Vagina (tissue), 2 donors: Measurements from ENCODE around the gene ATF7. TPM values are rescaled to one million over a fixed set of nuclear protein-coding genes. Genes with fewer than 3 reads are reported as not detected.

Experiments
- DNase-seq, 2 donors: peaks; one replicate each; pipeline ENCODE4 v3.0.0-alpha.2; 2017; ENCODE audit errors: extremely low spot score in 2 of 2
- H3K27ac ChIP-seq: fragments of 200-600 bp; sonication (generic); one replicate; pipeline ENCODE4 v1.5.1; 2019
- H3K27me3 ChIP-seq: fragments of 200-600 bp; sonication (generic); one replicate; pipeline ENCODE4 v1.5.1; 2019
- H3K36me3 ChIP-seq, 2 donors: fragments of 200-600 bp; sonication (generic); one replicate each; pipeline ENCODE4 v1.5.1; 2017 to 2019
- H3K4me1 ChIP-seq: fragments of 200-600 bp; sonication (generic); one replicate; pipeline ENCODE4 v1.5.1; 2019
- H3K4me3 ChIP-seq, 2 donors: fragments of 200-600 bp; sonication (generic); 1 replicate in 1 of 2; 2 replicates in 1 of 2; pipeline ENCODE4 v1.5.1; 2016 to 2019
- H3K9me3 ChIP-seq: fragments of 200-600 bp; sonication (generic); one replicate; pipeline ENCODE4 v1.5.1; 2019
- CTCF ChIP-seq, 3 experiments: fragments of 450-650 bp in 2 of 3; fragments of 200-600 bp in 1 of 3; sonication (generic) in 1 of 3; IDR thresholded peaks; one replicate each; pipeline ENCODE4 v1.5.1; 2017 to 2019; ENCODE audit warnings: antibody characterized with exemption in 3 of 3, mild to moderate bottlenecking in 2 of 3, moderate library complexity in 2 of 3
- POLR2A ChIP-seq, 2 donors: fragments of 450-650 bp; IDR thresholded peaks; one replicate each; pipeline ENCODE4 v1.6.1; 2017; ENCODE audit warnings: antibody characterized with exemption in 2 of 2, mild to moderate bottlenecking in 2 of 2, moderate library complexity in 2 of 2
- POLR2AphosphoS5 ChIP-seq, 2 donors: sonication (generic); formaldehyde crosslinking; IDR thresholded peaks; one replicate each; pipeline ENCODE4 v1.9.0; 2017; ENCODE audit warnings: antibody characterized with exemption in 2 of 2, mild to moderate bottlenecking in 2 of 2, low read depth in 1 of 2; ENCODE audit not compliant: insufficient read depth in 1 of 2
- intact Hi-C: fragments of 100-400 bp; cut with DNase I; formaldehyde crosslinking; loops from one replicate; pipeline ENCODE4 v1.15.1; 2023
- total RNA-seq: library from RNA; depleted of rRNA; stranded (reverse); fragments of >200 nt; gene quantifications from one replicate; pipeline ENCODE4 v1.2.3, GENCODE V29; 2016

ATF7 gene
- total RNA-seq: 34.9 TPM

GRCh38 chr12:53625946-53626701 is at the start of gene ATF7:
TSS of gene ATF7 (minus strand) at chr12:53626382. CDS start at chr12:53601000, 25,382 bp downstream.
- no peaks in the 10 kb centered on the region for H3K27me3 ChIP-seq
- peak within 1 kb of the TSS; percentile 94 for H3K27ac ChIP-seq
- intact Hi-C loops: loop anchor here (5.0 kb wide), 1 partner anchor 51 kb away; the partner anchor contains the start of gene ATP5MC2
- H3K4me1 ChIP-seq: peaks cover 49% of the 10 kb centered on the region
- peak; percentile 98 to 99 for DNase-seq
- H3K9me3 ChIP-seq: no peaks in the 10 kb centered on the region
- peak within 1 kb of the TSS; percentile 74 to 78 for H3K4me3 ChIP-seq
- TF ChIP-seq CTCF (IDR thresholded peaks at IDR 0.05) (no peak), POLR2AphosphoS5 (IDR thresholded peaks at IDR 0.05; ENCODE audit: insufficient read depth in 1 of 2, low read depth in 1 of 2) (peak; percentile 88 to 98), POLR2A (IDR thresholded peaks at IDR 0.05) (no peak)
- no peaks in the 10 kb centered on the region for H3K36me3 ChIP-seq

- Histone ChIP-seq H3K27me3 (no peaks in the 10 kb centered on the region), H3K9me3 (no peaks in the 10 kb centered on the region), H3K4me1 (peaks cover 43% of the 10 kb centered on the region), H3K4me3 (peak overlapping the region; percentile 69 to 85), H3K36me3 (peaks cover 0 to 27% of the 10 kb centered on the region in 2 donors), H3K27ac (peak overlapping the region; percentile 93)
- intact Hi-C loops: loop anchor here (5.0 kb wide), 1 partner anchor 48 kb away; the partner anchor contains the start of gene ATF7
- DNase-seq: no peak
- TF ChIP-seq POLR2AphosphoS5 (IDR thresholded peaks at IDR 0.05; ENCODE audit: insufficient read depth in 1 of 2, low read depth in 1 of 2) (no peak), POLR2A (IDR thresholded peaks at IDR 0.05) (no peak), CTCF (IDR thresholded peaks at IDR 0.05) (no peak)
Observed at GRCh38 chr12:53674977-53675700, 49.0 kb upstream of the ATF7 start.

DNA sequence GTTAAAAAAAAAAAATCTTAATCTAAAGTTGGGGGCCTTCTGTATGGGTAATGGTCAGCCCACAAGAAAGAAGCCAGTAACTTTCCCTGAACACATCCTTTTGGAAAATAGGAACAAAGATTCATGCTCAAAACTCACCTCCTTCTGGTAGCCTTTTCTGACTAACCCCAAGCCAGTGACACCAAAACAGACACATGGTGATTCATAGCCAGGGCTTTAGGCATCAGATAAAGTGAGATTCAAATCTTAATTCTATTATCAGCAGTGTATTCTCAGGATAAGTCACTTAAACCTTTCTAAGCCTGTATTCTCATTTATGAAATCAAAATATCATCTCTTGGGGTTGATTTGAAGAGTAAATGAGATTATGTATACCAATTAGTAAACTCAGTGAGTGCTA is 44.8 kb upstream of the ATF7 start:
- Histone ChIP-seq H3K9me3 (no peaks in the 10 kb centered on the region), H3K4me3 (no peak overlapping the region), H3K4me1 (peaks cover 22% of the 10 kb centered on the region), H3K27me3 (no peaks in the 10 kb centered on the region), H3K27ac (no peak overlapping the region), H3K36me3 (peaks cover 0 to 65% of the 10 kb centered on the region in 2 donors)
- no peak for DNase-seq
- TF ChIP-seq POLR2A (IDR thresholded peaks at IDR 0.05): no peak
- intact Hi-C loops: no loop called here

- no peak overlapping the region for H3K27ac ChIP-seq
- H3K27me3 ChIP-seq: no peaks in the 10 kb centered on the region
- intact Hi-C loops: no loop called here
- TF ChIP-seq CTCF (IDR thresholded peaks at IDR 0.05): no peak
- TF ChIP-seq POLR2AphosphoS5 (IDR thresholded peaks at IDR 0.05; ENCODE audit: insufficient read depth in 1 of 2, low read depth in 1 of 2): no peak
- no peak for TF ChIP-seq POLR2A (IDR thresholded peaks at IDR 0.05)
- H3K36me3 ChIP-seq: peaks cover 0 to 70% of the 10 kb centered on the region in 2 donors
- peaks cover 21% of the 10 kb centered on the region for H3K4me1 ChIP-seq
- no peak overlapping the region for H3K4me3 ChIP-seq
- H3K9me3 ChIP-seq: no peaks in the 10 kb centered on the region
- DNase-seq: no peak
Observed at GRCh38 chr12:53670308-53670707, 44.1 kb upstream of the ATF7 start.

- intact Hi-C loops: no loop called here
- no peak for DNase-seq
- no peak for TF ChIP-seq CTCF (IDR thresholded peaks at IDR 0.05)
- no peak for TF ChIP-seq POLR2A (IDR thresholded peaks at IDR 0.05)
- no peak for TF ChIP-seq POLR2AphosphoS5 (IDR thresholded peaks at IDR 0.05; ENCODE audit: insufficient read depth in 1 of 2, low read depth in 1 of 2)
- Histone ChIP-seq H3K4me1 (no peaks in the 10 kb centered on the region), H3K27ac (no peak overlapping the region), H3K4me3 (no peak overlapping the region), H3K27me3 (no peaks in the 10 kb centered on the region), H3K36me3 (peaks cover 0 to 73% of the 10 kb centered on the region in 2 donors), H3K9me3 (no peaks in the 10 kb centered on the region)
Observed at GRCh38 chr12:53667080-53667479, 40.9 kb upstream of the ATF7 start.
